ENCODE data around the gene CDCA7.
"Not testable (repeated sequence)": the region's sequence is repeated elsewhere in the genome, so short reads cannot be mapped to it uniquely, and the experiment has no call there.

Gene CDCA7

DNA sequence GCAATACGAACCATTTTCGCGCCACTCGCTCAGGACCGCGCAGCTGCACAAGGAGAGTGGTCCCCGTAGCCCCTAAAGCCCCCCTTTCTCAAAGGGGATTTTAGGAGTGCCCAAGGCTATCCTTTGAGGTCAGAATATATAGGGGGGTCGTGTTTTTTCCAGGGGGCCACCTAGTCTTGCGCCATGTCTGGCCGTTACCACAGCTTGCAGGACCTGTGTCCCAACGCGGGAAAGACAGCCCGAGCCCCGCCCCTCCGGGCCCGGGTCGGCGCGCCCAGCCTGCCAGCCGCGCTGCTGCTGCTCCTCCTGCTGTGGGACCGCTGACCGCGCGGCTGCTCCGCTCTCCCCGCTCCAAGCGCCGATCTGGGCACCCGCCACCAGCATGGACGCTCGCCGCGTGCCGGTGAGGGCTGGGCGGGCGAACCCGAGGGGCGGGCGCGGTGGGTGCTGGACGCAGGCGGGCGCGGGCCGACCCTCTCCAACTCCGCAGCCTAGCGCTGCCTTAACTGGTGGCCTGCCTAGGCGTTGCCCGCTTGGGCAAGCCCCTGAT lies at the start of gene CDCA7:
Gene CDCA7 (plus strand): TSS at position 291 of the 550 bp plus-strand sequence. CDS start 92 bp downstream, at position 383.
- FAIRE-seq: no peak

DNA sequence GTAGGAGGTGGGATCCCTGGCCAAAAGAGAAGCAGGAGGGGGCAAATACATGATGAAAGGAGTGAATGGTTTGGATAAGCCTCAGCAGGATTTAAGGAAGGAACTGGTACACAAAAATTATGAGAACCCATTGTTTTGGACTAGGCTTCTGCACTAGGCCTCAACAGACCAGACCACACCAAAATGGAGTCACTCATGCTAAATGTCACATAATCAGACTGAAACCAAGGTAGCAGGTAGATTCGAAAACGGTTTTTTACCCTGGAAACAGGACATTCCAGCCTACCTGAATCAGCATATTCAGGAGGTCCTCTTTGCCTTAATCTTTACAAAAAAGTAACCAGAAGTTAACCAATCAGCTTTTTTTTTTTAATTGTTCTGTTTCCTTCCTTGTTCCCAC lies 49.4 kb upstream of the CDCA7 start:
- FAIRE-seq: no peak

DNA sequence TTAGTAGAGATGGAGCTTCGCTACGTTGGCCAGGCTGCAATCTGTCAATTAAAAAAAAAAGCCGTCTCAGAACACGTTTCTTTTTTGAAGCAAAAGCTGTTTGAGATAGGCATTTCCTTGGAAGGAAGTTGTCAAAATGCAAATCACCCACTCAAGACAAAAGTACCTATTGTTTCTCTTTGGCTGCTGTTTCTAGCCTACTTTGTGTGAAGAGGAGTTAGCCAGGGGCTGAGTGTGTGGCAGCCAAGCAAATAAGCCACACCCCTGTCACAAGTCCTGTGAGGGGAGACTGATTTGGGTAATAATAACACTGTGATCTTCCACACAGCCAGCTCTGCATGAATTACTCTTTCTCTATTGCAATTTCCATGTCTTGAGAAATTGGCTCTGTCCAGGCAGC lies 47.4 kb upstream of the CDCA7 start:
- no peak for FAIRE-seq

DNA sequence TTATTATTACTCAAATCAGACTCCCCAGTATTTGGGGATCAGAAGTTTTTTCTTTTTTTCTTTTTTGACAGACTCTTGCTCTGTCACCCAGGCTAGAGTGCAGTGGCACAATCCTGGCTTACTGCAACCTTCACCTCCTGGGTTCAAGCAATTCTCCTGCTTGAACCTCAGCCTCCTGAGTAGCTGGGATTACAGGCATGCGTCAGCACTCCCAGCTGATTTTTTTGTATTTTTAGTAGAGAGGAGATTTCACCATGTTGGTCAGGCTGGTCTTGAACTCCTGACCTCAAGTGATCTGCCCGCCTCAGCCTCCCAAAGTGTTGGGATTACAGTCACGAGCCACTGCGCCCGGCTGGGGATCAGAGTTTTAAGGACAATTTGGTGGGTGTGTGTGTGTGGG lies 45.3 kb upstream of the CDCA7 start:
- not testable (repeated sequence) for FAIRE-seq

DNA sequence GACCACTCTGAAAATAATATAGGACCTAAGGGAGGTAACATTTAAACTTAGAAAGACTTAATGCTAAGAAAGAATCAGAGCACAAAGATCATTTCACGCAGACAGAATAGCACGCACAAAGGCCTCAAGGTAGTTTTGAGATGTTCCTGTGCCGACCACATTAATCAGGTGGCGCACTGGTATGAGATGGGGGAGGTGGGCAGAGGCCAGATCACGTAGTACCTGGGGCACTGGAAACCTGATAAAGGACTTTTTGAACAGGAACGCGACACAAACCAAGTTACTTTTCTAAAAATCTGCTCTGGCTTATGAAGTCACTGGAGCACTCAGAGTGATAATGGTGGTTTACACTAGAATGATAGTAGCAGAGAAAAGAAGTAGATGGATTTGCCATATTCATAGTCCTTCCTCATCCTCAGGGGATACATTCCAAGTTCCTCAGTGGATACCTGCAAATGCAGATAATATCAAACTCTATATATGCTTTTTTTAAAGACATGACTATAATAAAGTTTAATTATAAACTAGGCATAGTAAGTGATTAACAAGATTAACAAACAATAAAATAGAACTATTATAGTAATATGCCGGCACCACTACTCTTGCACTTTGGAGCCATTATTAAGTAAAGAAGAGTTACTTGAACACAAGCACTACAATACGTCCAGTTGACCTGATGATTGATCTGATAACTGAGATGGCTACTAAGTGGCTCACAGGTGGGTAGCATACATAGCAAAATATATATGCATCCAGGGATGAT lies 42.6 kb upstream of the CDCA7 start:
- FAIRE-seq: no peak

DNA sequence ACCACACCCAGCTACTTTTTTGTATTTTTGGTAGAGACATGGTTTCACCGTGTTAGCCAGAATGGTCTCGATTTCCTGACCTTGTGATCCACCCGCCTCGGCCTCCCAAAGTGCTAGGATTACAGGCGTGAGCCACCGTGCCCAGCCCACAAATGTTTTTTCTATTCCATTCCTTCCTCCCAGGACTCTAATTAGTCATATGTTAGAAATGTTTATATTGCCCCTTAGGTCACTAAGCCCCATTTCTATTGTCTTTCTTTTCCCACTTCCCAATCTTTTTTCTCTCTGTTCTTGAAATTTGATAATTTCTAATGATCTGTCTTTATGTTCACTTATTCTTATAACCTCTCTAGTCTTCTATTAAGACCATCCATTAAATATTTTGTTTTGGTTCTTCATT lies 31.3 kb upstream of the CDCA7 start:
- FAIRE-seq: no peak

DNA sequence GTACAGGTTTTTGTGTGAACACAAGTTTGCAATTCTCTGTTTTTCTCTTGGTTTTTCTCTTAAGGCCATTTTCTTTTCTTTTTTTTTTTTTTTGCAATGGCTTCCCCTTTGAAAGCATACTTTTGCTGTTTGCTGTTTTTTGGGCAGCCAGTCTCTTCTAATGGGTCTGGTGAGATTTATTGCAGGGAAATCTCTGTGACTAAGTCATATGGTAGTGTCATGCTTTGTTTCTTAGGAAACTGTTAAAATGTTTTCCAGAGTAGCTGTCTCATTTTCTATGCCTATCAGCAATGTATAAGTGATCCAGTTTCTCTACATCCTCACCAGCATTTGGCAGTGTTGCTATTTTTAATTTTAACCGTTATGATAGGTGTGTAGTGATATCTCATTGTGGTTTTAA lies 27.9 kb upstream of the CDCA7 start:
- FAIRE-seq: no peak

DNA sequence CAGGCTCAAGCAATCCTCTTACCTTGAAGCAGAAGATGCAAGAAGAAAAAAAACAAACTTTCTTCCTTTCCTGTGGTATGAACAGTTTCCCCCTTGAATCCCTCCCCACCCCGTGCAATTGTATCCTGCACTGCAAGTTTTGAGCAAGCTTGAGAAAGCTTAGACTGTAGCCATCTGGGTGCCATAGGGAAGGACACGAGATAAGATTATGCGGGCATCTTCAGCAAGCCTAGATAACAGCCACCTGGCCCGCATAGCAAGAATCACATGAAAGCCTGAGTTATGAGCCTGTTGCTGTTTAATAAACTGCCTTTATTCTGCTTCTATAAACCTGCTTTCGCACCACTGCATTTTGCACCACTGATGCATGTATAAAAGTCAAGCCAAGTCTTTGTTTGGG lies 27.3 kb upstream of the CDCA7 start:
- no peak for FAIRE-seq

DNA sequence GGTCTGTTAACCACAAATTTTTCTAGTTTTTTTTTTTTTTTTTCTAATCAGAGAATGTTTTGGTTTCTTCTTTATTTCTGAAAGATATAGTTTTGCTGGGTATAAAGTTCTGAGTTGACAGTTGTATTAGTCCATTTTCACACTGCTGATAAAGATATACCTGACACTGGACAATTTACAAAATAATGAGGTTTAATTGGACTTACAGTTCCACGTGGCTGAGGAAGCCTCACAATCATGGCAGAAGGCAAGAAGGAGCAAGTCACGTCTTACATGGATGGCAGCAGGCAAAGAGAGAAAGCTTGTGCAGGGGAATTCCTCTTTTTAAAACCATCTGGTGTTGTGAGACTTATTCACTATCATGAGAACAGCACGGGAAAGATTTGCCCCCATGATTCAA lies 21.7 kb upstream of the CDCA7 start:
- not testable (repeated sequence) for FAIRE-seq

DNA sequence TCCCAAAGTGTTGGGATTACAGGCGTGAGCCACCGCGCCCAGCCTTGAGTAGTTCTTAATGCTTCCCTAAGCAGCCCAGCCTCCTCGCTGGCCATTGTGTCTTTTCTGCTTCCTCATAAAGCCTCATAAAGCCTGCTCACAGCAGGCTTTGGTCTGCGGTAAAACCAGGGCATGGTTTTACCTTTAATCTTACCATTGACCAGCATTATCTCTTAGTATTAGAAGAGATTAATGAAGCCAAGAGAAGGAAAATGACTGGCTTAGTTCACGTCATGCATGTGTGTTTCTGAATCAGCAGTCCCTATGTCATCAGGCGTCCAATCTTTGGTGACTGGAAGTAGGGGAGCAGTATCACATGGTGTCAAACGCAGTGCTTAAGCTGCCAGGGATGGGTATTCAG lies 14.9 kb upstream of the CDCA7 start:
- no peak for FAIRE-seq

DNA sequence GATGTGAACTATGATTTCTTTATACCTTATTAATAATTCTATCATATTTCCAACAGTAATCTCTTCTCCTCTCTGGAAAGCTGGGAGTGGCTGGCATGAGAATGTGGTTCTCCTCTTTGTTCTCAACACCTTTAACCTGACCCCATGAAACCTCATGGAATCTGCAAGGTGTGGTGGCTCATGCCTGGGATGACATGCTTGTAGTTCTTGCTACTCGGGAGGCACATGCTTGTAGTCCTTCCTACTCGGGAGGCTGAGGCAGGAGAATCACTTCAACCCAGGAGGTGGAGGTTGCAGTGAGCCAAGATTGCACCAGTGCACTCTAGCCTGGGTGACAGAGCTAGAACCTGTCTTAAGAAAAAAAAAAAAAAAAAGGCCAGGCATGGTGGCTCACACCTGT lies 10.8 kb upstream of the CDCA7 start:
- FAIRE-seq: no peak

DNA sequence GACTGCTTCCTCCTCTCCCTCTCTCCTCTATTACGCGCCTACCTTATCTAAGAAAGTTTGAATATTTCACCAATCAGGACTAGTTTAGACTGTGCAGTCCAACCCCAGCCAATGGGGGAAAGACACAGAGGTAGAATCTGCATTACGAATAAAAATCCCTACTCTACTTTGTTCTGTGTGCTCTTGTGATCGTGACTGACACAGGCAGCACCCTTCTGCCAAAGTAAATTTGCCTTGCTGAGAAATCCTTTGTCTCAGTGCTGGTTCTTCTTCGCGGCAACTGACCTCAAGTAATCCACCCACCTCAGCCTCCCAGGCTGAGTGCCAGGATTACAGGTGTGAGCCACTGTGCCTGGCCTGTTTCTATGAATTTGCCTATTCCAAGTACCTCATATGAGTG lies 8.6 kb upstream of the CDCA7 start:
- no peak for FAIRE-seq

DNA sequence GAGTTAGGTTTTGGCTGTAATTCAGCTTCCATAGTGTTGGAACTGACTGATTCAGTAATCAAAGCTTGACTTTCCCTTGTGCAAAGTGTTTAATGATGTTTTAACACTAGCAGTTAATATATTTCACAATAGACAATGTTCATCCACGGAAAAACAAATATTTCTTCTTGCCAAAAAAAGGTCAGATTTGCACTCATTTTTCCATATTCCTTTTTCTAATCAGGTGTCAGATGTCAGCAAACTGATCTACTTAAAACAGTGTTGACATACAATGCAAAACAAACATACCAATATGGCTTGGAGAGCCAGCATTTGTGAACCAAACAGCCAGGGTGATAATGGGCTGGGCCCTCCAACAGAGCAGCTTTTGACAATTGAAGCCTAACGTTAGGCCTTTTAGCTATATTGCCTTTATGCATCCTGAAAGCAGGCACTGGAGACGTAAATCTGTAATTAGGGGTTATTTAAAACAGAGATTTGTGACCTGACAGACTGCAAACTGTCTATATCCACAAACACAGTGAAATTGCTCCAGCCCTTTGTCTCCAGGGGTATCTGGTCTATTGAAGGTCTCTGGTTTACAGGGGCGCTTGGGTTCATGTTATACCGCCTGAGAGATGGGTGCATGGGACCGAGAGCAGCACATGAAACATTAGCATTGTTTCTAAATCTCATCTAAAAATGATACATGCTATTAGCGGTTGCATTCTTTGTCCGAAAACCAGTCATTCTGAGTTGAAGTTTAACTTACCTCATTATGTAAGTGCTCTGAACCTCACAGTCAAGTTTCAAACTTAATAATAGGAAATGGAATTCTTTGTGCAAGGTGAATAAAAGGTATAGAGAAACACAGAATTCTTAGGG lies 7.1 kb upstream of the CDCA7 start:
- no peak for FAIRE-seq

DNA sequence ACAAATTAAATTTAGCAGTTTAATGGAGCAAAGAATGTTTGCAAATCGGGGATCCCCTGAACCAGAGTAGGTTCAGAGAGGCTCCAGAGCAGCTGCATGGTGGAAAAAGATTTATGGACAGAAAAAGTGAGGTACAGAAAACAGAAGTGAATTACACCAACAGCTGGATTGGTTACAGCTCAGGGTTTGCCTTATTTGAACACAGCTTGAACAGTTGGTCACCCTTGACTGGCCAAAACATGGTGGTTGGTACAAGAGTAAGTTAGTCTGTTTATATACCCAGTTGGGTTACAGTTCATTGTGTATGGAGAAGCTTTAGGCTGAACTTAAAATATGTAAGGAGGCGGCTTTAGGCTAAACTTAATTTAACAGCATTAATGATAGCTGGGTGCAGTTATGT lies 5.4 kb upstream of the CDCA7 start:
- no peak for FAIRE-seq

DNA sequence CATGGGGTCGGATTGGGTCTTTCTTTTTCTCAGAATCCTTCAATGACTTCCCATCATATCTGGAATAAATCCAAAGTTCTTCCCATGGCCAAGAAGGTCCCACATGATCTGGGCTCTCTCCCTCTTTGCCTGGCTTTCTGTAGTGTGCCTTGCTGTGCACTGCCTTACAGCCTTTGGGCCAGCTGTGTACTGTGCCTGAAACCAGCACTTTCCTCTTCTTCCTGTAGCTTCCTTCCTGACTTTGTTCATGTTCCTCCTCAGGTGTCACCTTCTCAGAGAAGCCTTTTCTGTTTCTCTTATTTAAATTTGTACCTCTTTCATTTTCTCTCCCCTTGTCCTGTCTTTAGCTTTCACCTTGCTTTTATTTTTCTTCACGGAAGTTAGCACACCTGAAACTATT lies 4.3 kb upstream of the CDCA7 start:
- FAIRE-seq: no peak

DNA sequence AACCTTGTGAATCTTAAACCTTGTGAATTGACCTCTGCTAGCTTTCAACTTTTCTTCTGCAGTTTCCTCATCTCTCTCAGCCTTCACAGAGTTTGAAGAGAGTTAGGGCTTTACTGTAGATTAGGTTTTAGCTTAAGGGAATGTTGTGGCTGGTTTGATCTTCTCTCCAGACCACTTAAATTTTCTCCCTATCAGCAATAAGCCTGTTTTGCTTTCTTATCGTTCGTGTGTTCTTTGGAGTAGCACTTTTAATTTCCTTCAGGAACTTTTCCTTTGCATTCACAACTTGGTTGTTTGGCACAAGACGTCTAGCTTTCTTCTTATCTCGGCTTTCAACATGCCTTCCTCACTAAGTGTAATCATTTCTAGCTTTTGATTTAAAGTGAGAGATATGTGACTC lies 2.8 kb upstream of the CDCA7 start:
- FAIRE-seq: no peak

DNA sequence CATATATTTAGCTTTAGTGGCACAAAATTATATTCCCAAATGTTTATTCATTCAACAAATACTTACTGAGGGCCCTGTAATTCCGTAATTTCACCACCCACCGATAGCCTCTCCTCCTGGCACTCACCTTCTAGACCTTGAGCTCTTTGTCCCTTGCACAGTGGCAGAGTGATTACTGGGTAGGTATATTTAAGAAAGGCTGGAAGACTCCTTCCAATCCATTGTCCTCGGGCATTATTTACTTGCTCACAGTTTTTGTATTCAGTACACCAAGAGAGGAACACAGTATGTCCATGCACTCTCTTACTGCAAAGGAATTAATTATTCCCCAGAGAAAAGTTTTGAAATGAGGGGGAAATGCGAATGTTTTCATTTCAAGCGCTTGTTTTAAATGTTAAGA lies 1.1 kb upstream of the CDCA7 start:
- FAIRE-seq: no peak

DNA sequence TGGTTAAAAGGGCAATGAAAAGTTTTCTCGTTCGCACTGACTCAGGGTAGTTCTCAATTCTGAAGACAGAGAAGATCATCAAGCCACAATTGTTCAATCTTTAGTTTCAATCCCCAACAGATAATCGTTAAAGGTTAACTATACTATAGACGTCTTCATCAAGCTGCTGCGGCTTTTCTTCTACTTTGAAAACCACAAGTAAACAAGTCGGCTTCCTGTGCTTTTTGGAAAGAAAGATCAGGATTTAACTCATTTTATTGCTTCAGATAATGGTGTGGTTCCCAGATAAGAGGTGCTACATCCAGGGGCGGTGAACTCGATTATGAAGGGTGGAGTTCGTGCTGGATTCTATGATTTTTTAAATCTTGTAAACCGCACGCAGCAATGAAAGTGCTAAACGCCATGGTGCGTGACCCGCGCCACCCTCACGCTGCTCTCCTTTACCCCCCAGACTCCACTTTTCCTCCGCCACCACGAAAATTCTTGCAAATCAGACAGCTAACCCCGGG lies 545 bp upstream of the CDCA7 start:
- no peak for FAIRE-seq

DNA sequence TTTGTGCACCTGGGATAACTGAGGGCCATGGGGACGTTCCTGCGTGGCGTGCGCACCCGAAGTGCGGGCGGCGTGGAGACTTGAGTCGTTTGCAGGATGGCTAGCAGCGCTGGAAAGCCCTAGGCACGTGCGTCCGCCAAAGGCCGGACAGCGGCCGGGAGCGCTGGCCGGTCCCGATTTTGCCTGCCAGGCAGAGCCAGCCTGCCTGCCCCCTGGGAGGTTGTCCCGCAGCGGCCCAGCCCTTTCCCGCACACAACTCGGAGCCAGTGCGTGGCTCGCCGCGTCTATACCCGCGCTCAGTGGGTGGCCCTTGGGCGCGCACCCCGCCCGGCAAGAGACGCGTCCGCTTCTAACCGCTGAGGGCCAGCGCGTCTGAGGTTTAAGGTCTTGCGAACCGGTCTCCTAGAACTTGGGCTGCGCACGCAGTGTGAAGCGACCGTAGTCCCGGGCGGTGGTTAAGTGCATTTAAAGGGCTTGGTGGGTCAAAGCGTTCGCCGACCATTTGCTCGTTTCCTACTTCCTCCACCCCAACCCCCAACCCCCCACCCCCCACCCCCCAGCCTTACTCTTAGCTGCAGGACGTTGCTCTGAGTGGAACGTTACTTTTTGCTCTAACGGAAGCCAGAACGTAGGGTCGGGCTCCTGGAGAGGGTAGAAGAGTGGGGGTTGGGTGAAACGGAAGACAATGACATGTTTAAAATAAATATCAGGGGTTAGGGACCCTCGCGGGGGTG lies 627 bp downstream of the CDCA7 start:
- no peak for FAIRE-seq

DNA sequence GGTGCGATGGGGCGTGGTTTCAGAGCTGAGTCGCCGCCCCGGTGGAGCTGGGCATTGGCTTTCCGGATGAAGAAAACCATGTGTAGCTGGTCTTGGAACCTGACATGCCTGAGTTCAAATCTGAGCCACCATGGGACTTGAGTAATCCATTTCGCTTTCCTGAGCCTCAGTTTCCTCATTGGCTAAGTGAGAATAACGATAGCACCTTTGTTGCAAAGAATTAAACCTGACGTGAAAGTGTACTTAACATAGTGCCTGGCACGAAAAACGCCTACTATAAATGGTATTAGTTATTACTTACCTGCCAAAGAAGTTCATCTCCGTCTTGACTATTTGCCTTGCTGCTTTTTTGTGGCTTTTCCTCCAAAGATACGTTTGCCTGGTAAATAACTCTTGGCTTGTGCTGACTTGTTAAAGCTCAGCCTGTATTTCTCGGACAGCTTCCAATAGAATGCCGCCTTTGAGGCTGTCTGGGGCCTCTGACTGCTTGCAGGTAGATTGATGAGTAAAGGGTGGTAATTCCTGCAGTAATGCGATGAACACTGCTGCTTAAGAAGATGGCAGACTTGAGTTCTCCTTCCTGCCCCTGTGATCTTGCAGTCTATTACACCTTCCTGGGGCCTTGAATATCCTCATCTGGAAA lies 1.3 kb downstream of the CDCA7 start:
- FAIRE-seq: no peak

DNA sequence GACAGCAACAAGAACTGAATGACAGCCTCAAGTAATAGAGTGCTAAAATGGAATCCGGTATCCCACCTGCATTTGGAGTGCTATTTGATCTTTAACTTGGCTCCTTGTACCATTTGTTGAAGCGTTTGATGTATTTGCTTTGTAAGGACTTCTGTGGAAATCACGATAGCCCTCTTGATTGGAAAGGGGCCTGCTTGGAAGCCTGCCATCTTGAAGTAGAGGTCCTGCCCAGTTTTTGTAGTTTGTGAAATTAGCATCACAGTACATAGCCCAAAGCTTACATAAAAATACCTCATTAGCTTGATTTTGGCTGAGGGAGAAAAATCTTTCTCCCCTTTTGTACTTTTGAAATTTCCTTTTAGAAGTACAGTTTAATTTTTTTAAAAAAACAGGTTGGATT lies 2.7 kb downstream of the CDCA7 start:
- no peak for FAIRE-seq

DNA sequence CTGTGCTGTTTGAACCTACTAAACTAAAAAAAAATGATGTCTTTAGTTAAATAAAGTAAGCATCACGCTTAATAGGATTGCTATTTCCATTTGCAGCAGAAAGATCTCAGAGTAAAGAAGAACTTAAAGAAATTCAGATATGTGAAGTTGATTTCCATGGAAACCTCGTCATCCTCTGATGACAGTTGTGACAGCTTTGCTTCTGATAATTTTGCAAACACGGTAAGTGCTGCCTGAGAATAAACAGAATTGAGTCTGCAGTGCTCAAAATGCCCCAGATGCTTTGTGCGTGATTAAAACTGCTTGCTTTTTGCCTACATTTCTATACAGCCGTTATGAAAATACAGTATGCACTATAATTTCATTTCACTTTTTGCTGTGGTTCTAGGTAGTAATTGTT lies 3.9 kb downstream of the CDCA7 start:
- no peak for FAIRE-seq

DNA sequence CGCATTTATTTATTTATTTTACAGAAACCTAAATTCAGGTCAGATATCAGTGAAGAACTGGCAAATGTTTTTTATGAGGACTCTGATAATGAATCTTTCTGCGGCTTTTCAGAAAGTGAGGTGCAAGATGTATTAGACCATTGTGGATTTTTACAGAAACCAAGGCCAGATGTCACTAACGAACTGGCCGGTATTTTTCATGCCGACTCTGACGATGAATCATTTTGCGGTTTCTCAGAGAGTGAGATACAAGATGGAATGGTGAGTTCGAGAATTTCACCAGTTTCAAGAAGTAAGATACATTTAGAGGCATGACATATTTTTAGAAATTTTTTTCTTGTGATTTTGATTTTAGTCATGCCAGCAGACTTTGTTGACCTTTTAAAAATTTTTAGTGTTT lies 4.6 kb downstream of the CDCA7 start:
- FAIRE-seq: no peak
